ENCODE results near the gene RAI14.

RAI14 gene

DNA sequence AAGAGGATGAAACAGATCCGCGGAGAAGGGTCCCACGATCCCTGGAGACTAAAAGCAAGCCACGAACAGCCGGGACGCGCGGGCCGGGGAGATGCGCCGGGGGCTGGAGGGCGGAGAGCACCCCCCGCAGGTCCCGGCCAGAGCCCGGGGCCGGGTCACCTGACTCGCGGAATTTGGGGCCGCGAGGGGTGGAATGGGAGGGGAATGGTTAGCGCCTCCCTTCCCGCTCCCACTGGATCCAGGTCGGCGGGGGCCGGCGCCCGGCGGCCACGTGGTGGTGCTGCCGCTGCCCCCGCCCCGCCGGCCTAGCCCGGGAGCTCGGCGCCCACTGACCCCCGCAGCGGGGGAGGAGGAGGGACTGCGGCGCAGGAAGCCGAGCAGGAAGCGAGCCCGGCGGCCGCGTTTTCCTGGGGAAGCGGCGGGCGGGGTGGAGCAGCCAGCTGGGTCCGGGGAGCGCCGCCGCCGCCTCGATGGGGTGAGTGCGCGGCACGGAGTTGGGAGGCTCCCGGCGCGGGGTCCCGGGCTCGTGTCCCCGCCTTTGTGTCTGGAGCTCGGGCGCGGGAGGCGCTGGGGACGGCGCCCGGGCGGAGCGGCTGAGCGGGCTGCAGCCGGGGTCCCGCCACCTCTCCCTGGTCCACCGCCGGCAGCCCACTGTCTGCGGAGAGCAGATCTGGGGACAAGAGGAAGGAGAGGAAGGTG lies at the start of gene RAI14:
Gene RAI14 (plus strand): TSS at position 328 of the 699 bp plus-strand sequence. CDS start 30,592 bp downstream, outside the sequence.
- DNase-seq = peak; percentile 34

DNA sequence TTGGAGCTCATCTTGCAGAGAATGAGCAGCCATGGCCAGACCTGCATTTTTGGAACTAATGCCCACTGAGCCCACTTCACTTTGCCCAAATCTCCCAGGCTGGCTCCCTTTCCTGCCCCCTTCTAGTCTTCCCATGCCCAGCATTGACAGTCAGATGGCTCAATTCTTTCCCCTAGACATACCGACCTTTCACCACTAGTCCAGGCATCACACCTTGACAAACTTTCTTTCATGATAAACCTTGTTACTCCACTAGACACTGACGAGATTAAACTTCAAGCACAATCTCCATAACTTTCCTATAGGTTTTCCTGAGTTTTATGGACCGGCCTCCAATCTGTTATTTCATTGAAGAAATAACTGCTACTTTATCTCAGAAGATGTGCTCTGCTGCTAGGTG lies 47.8 kb upstream of the RAI14 start:
- no peak for DNase-seq

DNA sequence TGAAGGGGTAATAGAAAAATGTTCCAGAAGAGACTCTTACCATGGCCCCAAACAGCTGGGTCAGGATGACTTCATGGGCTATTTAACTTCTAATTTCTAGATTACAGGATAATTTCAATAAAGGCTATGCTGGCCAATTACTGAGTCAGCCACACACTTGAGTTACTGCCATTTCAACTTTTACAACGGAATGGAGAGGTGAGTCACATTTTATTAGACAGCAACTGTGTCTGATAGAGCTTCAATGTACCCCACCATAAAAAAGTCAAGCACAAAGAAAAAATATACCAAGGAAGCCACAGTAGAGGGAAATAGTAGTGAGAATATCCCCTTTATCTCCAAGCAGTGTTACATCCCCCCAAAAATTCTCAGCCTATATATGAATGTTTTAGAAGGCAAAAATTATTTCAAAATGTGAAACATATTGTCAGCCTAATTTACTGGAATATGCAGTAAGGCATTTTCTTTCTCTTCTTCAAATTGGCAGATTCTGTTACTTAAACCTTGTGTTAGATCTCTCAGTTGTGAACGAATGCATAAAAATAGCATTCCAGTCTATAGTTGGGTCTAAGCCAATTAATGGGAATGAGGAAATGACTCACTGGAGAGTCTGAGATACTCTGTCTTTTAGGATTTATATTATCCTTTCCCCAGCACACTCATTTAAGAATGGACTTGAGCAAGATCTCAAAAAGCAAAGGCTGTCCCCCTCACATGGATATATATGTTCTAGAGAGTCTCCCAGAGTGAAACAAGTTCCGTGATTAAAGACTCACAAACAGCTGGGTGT lies 47.1 kb upstream of the RAI14 start:
- DNase-seq = no peak

DNA sequence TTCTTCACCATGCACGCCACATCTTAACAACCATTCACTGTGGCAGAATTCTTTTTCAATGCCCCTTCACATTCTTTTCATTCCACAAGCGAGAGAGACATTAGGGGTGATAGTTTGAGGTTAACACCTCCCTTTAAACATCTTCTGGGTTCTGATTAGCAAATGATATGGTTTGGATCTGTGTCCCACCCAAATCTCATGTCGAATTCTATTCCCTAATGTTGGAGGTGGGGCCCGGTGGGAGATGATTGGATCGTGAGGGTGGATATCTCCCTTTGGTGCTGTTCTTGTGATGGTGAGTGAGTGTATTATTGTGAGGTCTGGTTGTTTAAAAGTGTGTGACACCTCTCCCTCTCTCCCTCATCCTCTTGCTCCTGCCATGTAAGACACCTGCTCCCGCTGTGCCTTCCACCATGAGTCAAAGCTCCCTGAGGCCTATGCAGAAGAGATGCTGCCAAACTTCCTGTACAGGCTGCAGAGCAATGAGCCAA lies 46.1 kb upstream of the RAI14 start:
- no peak for DNase-seq

DNA sequence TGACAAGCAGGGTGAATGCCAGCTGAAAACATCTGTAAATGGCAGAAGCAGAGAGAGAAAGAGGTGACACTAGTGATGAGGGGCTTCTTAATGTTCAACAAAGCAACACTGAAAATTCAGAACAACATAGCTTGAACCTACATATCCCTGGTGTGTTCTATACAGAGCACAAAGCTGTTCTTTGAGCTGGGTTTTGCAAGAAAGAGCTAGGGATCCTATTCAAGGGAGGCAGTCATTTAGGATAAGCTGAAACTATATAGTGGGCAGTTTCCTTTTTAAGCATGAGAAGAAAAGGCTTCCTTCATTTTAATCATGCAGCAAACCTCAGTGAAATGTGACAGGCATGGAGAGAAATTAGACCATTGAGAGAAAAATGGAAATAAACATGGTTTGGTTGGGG lies 45.6 kb upstream of the RAI14 start:
- no peak for DNase-seq

DNA sequence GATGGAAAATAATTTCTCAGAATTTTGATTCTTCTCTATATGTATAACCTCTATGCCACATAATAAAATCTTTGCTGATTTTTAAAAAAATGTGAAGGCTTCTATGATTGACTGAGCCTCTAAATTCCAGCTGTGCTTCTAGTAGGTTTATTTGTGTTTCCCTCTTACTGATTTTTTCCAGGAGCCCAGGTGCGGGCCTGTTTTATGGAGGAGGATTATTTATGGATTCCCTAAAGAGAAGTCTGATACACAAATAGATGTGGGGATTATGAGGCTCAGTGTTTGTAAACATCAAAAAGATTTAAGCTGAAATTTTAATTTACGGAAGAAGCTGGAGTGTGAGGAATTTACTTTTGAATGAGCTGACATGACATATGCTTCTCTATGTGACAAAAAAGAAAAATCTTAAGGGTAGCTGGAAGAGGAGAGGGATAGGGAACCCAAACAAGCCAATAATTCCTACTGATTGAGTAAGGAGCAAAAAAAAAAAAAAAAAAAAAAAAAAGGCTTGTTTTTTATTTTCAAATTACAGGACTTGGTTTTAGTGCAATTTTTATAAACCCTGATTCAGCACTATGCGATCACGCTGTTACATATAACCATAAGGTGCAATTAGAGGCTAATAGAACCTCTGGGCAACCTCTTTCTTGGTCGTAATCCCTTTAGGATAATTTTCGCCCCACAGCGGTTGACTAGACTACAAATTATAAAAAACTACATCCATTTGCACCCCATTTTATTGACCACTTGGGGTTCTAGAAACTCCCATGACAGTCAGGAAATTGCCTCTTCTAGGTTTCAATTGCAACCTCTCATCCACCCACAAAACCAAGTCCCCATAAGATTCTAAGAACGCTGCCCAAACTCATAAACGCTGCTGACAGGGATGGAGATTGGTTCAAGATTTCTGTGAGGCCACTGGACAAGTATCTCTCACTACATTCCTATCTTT lies 44.4 kb upstream of the RAI14 start:
- DNase-seq = no peak

DNA sequence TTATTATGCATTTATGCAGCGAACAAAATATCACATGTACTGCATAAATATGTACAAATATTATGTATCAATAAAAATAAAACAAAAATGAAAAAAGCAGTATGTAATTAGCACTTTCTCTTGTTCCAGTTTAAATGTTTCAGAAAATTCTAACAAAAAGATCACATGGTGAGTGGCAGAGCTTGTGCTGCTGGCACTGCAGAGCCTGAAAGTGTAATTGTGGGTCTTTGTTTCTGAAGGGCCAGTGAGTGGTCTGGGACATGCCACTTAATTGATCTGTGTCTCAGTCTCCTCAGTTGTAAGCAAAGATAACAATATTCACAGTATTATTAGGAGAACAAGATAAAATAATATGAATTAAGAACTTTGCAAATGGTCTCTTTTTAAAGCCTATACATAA lies 39.5 kb upstream of the RAI14 start:
- peak; percentile 58 for DNase-seq

DNA sequence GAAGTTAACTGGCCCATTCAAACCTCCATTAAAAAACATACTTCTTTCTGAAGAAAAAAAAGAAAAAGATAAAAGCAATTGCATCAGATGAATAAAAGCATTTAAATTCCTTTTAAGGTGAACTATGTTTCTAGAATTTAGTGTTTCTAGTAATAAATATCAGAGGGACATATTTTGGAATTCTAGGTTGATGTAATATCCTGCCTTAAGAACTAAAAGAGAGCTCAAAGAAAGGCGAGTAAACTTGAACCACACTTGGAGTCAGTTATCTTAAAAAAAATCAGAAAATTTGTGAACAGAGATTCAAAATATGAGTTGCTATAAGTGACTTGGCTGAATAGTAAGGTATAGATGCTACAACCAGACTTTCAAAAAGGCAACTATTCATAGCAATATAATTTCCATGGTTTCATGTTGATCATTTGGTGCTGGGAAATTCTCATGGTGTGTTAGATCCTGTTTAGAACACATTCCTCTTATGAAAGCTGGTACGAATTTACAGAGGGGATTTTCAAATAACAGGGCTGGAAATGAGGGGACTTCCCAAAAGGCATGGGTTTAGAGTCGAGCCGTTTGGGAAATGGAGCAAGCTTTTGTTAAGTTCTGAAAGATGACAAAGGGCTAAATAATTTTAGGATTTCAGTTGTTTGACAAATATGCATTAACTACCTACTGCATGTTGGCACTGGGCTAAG lies 37.6 kb upstream of the RAI14 start:
- no peak for DNase-seq

DNA sequence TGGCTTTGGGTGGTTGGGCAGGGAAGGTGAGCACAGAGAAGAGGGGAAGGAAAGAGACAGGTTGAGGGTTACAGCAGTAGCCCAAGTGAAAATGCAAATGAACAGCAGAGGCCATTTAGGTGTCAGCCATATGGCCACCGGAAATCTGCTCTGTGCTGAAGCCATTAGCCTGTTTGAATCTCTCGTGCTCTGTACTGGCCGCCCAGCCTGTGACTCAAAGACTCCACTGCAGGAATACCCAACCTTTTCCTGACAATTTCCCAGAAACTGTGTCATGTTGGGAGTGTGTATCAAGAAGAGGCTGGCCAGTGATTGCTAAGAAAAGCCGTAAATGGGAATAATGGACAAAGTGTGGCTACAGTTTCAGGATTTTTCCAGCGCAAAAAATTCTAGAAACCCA lies 35.9 kb upstream of the RAI14 start:
- no peak for DNase-seq

DNA sequence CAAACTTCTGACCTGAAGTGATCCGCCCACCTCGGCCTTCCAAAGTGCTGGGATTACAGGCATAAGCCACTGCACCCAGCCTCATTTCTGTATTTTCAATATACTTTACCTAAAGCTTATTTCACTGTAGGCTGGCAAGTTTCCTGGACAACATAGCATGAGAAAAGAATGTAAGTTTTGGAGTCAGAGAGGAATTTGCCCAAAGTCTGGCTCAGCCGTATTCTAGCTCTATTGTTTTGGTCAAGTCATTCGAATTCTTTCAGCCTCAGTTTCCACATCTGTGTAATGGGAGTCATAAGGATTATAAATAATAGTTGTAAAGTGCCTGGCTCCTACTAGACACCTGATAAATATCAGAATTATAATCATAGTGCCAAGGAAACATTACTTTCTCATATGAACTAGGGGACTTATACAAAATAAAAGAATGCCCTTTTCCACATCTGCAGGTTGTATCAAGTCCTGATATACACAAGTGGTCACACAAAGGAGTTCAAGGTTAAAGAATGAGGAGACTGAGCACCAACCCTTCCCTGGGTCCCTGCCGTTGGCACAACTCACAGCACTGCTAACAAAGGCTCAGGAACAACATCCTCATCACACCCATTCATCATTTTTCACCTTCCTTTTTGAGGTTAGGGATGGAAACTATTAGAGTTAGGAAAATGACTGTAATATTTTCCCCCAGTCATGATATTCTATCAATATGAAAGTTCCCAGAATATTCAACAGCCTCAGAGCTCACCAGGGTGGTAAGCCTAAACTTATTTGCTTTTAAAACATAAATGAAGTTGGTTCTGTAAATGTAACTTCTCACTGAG lies 34.6 kb upstream of the RAI14 start:
- no peak for DNase-seq

DNA sequence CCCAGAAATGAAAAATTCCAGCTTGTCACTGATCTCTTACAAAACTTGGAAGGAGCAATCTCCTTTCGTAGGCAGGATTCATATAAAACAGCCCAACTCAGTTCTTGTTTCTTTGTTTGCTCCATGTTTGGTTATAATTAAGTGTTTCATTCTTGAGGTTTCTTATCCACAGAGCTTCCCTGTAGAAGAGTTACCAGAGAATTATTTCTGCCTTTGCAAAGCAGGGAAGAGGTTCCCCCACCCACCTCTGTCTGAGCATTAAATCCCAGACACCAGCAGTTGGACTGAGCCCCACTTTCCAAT lies 34.1 kb upstream of the RAI14 start:
- DNase-seq = no peak

DNA sequence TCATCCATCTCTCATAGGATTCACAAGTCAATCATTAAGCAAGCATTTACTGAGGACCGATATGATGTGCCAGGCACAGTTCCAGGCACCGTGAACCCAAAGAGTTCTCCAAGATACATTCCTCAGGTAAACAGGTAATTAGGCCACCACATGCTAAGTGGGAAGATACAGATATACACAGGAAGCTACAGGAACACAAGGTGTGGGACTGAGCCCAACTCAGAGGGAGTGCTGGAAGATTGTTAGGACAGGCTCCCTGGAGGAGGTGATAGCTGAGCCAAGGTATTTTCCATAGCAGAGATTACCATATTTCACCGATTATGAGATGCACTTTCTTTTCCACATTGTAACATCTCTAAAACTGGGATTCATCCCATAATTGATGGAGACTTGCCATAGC lies 31.4 kb upstream of the RAI14 start:
- DNase-seq = no peak

DNA sequence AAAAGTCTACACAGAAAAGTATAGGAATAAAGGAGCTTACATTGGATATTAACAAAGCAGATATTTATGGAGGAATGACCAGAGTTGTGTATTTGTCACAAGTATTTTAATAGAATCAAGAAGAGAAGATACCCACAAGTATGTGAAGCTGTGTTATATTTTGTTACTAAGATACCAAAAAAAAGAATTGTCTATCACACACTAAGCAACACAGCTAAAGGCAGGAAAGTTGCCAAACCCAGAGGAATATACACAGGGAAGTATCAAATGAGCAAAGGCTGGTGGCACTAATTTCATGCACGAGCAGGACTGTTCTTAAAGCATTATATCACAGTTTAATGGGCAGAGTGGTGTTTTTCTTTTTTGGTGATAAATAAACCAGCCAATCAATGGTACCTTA lies 30.9 kb upstream of the RAI14 start:
- DNase-seq = no peak

DNA sequence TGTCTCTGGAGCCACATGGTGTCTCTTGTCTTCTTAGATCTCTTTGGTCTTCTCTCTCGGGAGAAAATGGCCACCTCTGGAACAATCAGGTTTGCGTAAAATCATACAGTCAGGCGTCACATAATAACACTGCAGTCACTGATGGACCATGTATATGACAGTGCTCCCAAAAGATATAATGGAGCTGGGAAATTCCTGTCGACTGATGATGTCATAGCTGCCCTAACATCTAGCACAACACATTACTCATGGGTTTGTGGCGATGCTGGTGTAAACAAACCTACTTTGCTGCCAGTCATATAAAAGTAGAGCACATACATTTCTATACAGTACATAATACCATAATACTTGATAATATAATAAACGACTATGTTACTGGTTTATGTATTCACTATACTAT lies 30.1 kb upstream of the RAI14 start:
- DNase-seq = no peak

DNA sequence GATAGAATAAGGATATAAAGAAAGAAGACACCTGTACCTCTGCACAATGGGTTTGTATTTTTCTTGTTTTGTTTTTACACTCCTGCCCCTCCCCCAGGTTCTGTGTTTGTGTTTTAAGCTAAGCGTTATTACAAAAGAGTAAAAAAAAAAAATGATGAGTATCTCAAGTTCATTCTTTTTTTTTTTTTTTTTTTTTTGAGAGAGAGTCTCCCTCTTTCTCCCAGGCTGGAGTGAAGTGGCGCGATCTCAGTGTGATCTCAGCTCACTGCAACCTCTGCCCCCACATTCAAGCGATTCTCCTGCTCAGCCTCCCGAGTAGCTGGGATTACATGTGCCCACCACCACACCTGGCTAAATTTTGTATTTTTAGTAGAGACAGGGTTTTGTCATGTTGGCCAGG lies 29.4 kb upstream of the RAI14 start:
- DNase-seq = no peak

DNA sequence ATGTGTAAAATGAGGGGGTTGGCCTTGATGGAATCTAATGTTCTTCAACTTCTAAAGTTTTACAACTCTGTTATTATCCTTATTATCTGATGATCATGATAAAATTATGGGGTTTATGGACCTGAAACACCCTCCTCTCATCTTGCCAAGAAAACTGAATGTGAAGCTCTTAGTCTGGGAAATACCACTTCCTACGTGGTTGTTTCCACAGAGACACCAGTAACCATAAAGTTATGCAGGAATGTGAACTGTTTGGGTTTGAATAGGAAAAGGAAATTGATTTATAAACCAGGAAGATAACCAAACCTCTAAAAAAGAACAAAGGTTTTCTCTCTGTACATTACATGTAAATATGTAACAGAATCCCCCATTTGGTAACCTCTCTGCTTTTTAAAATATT lies 28.3 kb upstream of the RAI14 start:
- no peak for DNase-seq

DNA sequence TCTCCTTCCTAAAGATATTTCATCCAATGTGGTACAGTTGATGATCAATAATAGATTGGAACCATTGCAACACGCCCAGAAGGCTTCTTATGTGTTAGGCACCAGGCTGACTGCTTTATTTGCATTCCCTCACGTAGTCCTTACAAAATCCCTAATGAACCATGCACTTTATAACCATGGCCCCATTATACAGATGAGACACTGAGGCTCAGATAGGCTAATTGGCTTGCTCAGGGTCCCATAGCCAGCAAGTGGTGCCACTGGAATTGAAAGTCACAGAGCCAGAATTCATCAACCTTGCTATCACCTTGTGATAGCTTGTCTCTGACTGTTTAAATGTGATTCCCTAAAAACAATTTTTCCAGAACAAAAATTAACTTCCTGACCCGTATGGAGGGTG lies 27.8 kb upstream of the RAI14 start:
- DNase-seq = no peak

DNA sequence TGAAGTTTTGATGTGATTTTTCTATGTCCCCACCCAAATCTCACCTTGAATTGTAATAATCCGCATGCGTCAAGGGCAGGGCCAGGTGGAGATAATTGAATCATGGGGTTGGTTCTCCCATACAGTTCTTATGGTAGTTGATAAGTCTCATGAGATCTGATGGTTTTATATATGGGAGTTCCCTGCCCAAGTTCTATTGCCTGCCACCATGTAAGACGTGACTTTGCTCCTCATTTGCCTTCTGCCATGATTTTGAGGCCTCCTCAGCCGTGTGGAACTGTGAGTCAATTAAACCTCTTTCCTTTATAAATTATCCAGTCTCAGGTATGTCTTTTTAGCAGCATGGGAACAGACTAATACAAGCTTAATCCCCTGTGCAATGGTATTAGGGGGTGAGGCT lies 25.5 kb upstream of the RAI14 start:
- no peak for DNase-seq

DNA sequence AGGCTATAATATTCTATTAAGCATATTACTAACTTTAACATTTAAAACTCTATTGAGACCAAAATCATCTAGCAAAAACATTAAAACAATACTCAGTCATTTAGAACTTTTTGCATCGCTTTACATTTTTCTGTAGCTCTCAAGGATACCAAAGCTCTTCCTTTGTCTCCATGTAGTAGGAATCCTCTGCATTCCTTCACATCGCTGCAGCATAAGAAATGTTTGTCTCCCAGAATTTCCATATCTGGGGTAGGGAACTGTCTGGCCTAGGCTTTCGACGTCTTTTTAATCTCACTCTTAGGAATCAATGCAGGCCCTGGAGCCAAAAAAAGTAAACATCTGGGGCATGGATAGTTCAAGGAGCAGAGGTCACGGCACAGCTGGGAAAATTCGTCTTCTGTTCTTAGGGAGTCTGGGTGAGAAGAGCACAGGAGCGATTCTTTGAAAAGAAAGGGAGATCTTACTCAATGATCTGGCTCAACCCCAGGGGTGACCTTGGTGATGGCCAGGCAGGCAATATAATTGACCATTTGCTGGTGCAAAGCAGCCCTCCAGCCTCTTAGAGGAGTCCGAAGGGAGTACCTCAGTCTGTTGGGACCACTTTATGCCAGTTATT lies 23.2 kb upstream of the RAI14 start:
- no peak for DNase-seq

DNA sequence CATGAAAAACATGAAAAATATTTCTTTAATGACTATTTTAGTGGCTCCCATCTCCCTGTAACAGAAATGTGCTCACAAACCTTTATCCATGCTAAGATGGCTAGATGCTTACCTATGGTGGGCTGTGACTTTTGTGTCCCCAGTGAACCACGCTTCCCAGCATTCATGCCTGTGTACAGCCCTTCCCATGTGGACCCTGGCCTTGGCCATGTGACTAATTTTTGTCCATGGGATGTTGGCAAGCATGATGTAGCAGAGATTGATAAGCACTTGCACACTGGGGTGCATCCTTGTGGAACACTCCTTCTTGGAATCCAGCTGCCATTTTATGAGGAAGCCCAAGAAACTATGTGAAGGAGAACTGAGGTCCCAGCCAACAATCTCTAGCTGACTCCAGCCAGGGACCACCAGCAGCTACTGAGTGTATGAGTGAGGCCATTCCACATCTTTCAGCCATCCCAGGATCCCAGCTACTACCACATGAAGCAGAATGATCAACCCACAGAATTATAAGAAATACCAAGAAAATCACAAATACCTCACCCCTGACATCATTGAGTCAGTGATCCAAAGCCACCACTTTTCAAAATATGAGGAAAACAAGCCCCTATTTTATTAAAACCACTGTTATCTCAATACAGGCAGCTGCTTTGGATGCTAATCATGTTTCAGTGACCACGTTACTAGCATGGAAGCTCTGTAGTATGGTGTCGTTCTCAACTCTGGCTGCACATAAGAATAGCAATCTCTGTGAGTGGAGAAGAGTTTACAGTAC lies 16.1 kb upstream of the RAI14 start:
- no peak for DNase-seq

Measured in NCI-H1105 (cell line).